ENCODE data around the gene URB2.

URB2 gene

DNA sequence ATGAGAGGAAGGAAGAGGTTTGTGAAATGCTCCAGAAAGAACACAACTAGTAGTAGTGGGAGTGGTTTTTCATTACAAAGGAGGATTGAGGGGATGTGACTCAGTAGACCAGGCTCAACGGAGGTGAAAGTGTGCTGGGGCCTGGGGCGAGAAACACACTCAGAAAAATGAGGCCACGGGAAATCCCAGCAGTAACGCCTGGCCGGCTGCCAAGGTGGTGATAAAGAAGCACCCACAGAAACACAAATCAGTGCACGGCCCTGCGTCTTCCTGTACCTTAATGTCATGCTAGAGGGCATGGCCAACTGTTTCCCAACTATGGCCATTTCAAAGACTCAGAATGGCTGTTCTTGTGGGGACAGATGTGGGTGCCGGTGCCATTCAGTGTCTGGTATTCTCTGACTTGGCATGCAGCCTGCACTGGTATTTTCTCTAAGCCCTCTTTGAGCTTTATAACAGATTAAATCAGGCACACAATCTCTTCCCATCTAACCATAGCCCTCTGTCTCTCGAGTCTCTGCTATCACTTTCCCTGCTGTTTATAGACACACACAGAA, 38.2 kb downstream of the URB2 start:
- no peak for TF ChIP-seq CTCF (IDR thresholded peaks at IDR 0.05; ENCODE audit: low read depth, low read length, missing control alignments)
- in situ Hi-C loops (cut with HindIII; ENCODE audit: low sequenced_read_pairs): no loop called here

GRCh38 chr1:229665912-229666558, 40.0 kb downstream of the URB2 start:
- TF ChIP-seq CTCF (IDR thresholded peaks at IDR 0.05; ENCODE audit: low read depth, low read length, missing control alignments): no peak
- in situ Hi-C loops (cut with HindIII; ENCODE audit: low sequenced_read_pairs): no loop called here
- DNase-seq (ENCODE audit: low read depth): no peak

More for the DNA sequence above, 38.2 kb downstream of the URB2 start:
- no peak overlapping the region for H3K4me3 ChIP-seq (ENCODE audit: low read depth, low read length)
- DNase-seq (ENCODE audit: low read depth): no peak

GRCh38 chr1:229666585-229666984, 40.5 kb downstream of the URB2 start:
- H3K4me3 ChIP-seq (ENCODE audit: low read depth, low read length): no peak overlapping the region
- no peak for DNase-seq (ENCODE audit: low read depth)
- no peak for TF ChIP-seq CTCF (IDR thresholded peaks at IDR 0.05; ENCODE audit: low read depth, low read length, missing control alignments)
- in situ Hi-C loops (cut with HindIII; ENCODE audit: low sequenced_read_pairs): no loop called here

More at GRCh38 chr1:229665912-229666558, 40.0 kb downstream of the URB2 start:
- H3K4me3 ChIP-seq (ENCODE audit: low read depth, low read length): no peak overlapping the region

DNA sequence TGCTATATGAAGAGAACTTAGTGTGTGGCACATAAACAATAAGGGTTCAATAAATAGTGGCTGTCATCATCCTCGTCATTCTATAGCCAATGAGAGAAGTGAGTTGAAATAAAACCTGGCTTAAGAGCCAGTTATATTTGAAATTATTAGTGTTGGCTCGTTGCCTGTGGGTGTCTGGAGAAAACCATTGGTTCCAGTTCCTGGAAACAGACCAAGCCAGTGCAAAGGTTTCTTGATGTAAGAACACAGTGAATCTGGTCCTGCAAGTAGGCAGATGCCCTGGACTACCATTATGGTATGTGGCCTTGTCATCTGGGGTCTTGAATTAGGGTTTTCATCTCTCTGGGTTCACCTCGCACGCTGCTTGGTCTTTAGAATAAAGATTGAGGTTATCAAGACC, 43.3 kb downstream of the URB2 start:
- TF ChIP-seq CTCF (IDR thresholded peaks at IDR 0.05; ENCODE audit: low read depth, low read length, missing control alignments): no peak
- in situ Hi-C loops (cut with HindIII; ENCODE audit: low sequenced_read_pairs): no loop called here
- no peak for DNase-seq (ENCODE audit: low read depth)
- H3K4me3 ChIP-seq (ENCODE audit: low read depth, low read length): no peak overlapping the region

GRCh38 chr1:229671310-229671709, 45.3 kb downstream of the URB2 start:
- DNase-seq (ENCODE audit: low read depth): no peak
- H3K4me3 ChIP-seq (ENCODE audit: low read depth, low read length): no peak overlapping the region
- in situ Hi-C loops (cut with HindIII; ENCODE audit: low sequenced_read_pairs): no loop called here
- TF ChIP-seq CTCF (IDR thresholded peaks at IDR 0.05; ENCODE audit: low read depth, low read length, missing control alignments): no peak

GRCh38 chr1:229672246-229672645, 46.2 kb downstream of the URB2 start:
- no peak overlapping the region for H3K4me3 ChIP-seq (ENCODE audit: low read depth, low read length)
- no peak for DNase-seq (ENCODE audit: low read depth)
- no peak for TF ChIP-seq CTCF (IDR thresholded peaks at IDR 0.05; ENCODE audit: low read depth, low read length, missing control alignments)
- in situ Hi-C loops (cut with HindIII; ENCODE audit: low sequenced_read_pairs): no loop called here

Measured in astrocyte of the cerebellum (primary cell).